ENCODE measurements around the gene PCDHGB3.

GRCh38 chr5:141349917-141350619 is 20.0 kb upstream of the PCDHGB3 start, which contains the start of gene PCDHGB1:
- no peak for TF ChIP-seq ZNF281 (CRISPR knock-in tag; IDR thresholded peaks at IDR 0.05)
- TF ChIP-seq ZNF532 (CRISPR knock-in tag; IDR thresholded peaks at IDR 0.05; ENCODE audit: borderline replicate concordance): no peak
- peak; percentile 50 for TF ChIP-seq CTCF (IDR thresholded peaks at IDR 0.05)
- TF ChIP-seq ATF1 (CRISPR knock-in tag; IDR thresholded peaks at IDR 0.05): no peak
- TF ChIP-seq ESRRA (CRISPR knock-in tag; IDR thresholded peaks at IDR 0.05; ENCODE audit: borderline replicate concordance): no peak
- TF ChIP-seq SMAD4 (CRISPR knock-in tag; IDR thresholded peaks at IDR 0.05): no peak
- TF ChIP-seq ETV6 (CRISPR knock-in tag; IDR thresholded peaks at IDR 0.05): no peak
- no peak for TF ChIP-seq IRF1 (CRISPR knock-in tag; IDR thresholded peaks at IDR 0.05)
- no peak for TF ChIP-seq ZNF671 (CRISPR knock-in tag; IDR thresholded peaks at IDR 0.05)
- no peak for TF ChIP-seq CREM (CRISPR knock-in tag; IDR thresholded peaks at IDR 0.05)

Data from WTC11 (cell line).